ENCODE results near the gene ADSS1.

ADSS1 gene

GRCh38 chr14:104723651-104724406 lies at the start of gene ADSS1:
ADSS1 (plus strand) TSS chr14:104724229; CDS start chr14:104724271, 42 bp downstream.
- DNase-seq, result peak in 1 of 2 experiments; percentile 50

- DNase-seq, result no peak
Measured at GRCh38 chr14:104675447-104675846, 48.6 kb upstream of the ADSS1 start.

GRCh38 chr14:104676130-104676693 lies 47.8 kb upstream of the ADSS1 start:
- no peak for DNase-seq

GRCh38 chr14:104676694-104677511 lies 47.1 kb upstream of the ADSS1 start:
- DNase-seq, result no peak

- DNase-seq, result peak; percentile 68 to 77
Measured at GRCh38 chr14:104677512-104678332, 46.3 kb upstream of the ADSS1 start.

- peak; percentile 16 to 50 for DNase-seq
Measured at GRCh38 chr14:104678346-104678745, 45.7 kb upstream of the ADSS1 start.

- no peak for DNase-seq
Measured at GRCh38 chr14:104678901-104679705, 44.9 kb upstream of the ADSS1 start.

- no peak for DNase-seq
Measured at GRCh38 chr14:104680056-104680805, 43.8 kb upstream of the ADSS1 start.

GRCh38 chr14:104680806-104681688 lies 43.0 kb upstream of the ADSS1 start:
- peak in 1 of 2 experiments; percentile 47 for DNase-seq

- no peak for DNase-seq
Measured at GRCh38 chr14:104681689-104682074, 42.3 kb upstream of the ADSS1 start.

- DNase-seq, result no peak
Measured at GRCh38 chr14:104682107-104682593, 41.9 kb upstream of the ADSS1 start.

- DNase-seq, result no peak
Measured at GRCh38 chr14:104683653-104684448, 40.2 kb upstream of the ADSS1 start.

GRCh38 chr14:104684449-104684821 lies 39.6 kb upstream of the ADSS1 start:
- DNase-seq, result no peak

GRCh38 chr14:104685216-104685997 lies 38.6 kb upstream of the ADSS1 start:
- no peak for DNase-seq

- no peak for DNase-seq
Measured at GRCh38 chr14:104685998-104686610, 37.9 kb upstream of the ADSS1 start.

GRCh38 chr14:104686624-104687517 lies 37.2 kb upstream of the ADSS1 start:
- peak in 1 of 2 experiments; percentile 49 for DNase-seq
